IMR-90 (cell line): Measurements from ENCODE around the gene ARHGDIA. TPM values are rescaled to one million over a fixed set of nuclear protein-coding genes. Genes with fewer than 3 reads are reported as not detected.

ENCODE experiments used
- ATAC-seq: fragments of 200-7000 bp; cut with Tn5 transposase; 2 replicates; pipeline ENCODE4 v1.9.1; 2020; ENCODE audit warnings: low read depth, mild to moderate bottlenecking, moderate library complexity
- BruUV-seq: library from RNA; stranded (reverse); fragments of 400-500 nt; replicated peaks from 2 replicates; lab custom pipeline; 2021; lab: Mats Ljungman, UMichigan
- CTCF ChIA-PET: fragments of 300-600 bp; formaldehyde crosslinking; extraction: SDS; loops from one replicate; lab custom pipeline; 2021; ENCODE audit warnings: antibody characterized with exemption; lab: Yijun Ruan, JAX
- POLR2A ChIA-PET: fragments of 300-600 bp; sonication (Branson Sonifier 250); formaldehyde crosslinking; loops from one replicate; lab custom pipeline; 2022; ENCODE audit warnings: antibody characterized with exemption; ENCODE audit not compliant: unreplicated experiment; lab: Charles Lee
- DNase-seq: peaks from one replicate; pipeline ENCODE4 v3.0.0; 2013
- H2AFZ ChIP-seq: replicated peaks from 2 replicates; pipeline ENCODE3; 2013; ENCODE audit warnings: low read length, mild to moderate bottlenecking; ENCODE audit not compliant: poor library complexity
- H2AK5ac ChIP-seq: 2 replicates; pipeline ENCODE4 v1.6.1; 2013; ENCODE audit warnings: low read depth, low read length, inconsistent platforms
- H2AK9ac ChIP-seq: replicated peaks from 2 replicates; pipeline ENCODE3; 2013; ENCODE audit warnings: mild to moderate bottlenecking, low read depth, low read length, moderate library complexity; ENCODE audit not compliant: poor library complexity
- H2BK120ac ChIP-seq: 2 replicates; pipeline ENCODE4 v1.6.1; 2013; ENCODE audit warnings: low read depth, low read length, inconsistent platforms
- H2BK15ac ChIP-seq: 3 replicates; pipeline ENCODE4 v1.6.1; 2013; ENCODE audit warnings: low read depth, low read length, inconsistent platforms
- H2BK20ac ChIP-seq: 2 replicates; pipeline ENCODE4 v1.6.1; 2013; ENCODE audit warnings: low read depth, mild to moderate bottlenecking, inconsistent platforms, low read length, moderate library complexity
- H2BK5ac ChIP-seq: 2 replicates; pipeline ENCODE4 v1.6.1; 2013; ENCODE audit warnings: mild to moderate bottlenecking, low read depth, low read length, inconsistent platforms; ENCODE audit not compliant: poor library complexity, severe bottlenecking
- H3K14ac ChIP-seq: replicated peaks from 2 replicates; pipeline ENCODE4 v1.6.1; 2013; ENCODE audit warnings: low read depth, low read length, inconsistent platforms
- H3K18ac ChIP-seq: 2 replicates; pipeline ENCODE4 v1.6.1; 2013; ENCODE audit warnings: low read depth, low read length, control low read depth
- H3K23ac ChIP-seq: 2 replicates; pipeline ENCODE4 v1.6.1; 2013; ENCODE audit warnings: low read depth, low read length, inconsistent platforms
- H3K27ac ChIP-seq: 2 replicates; pipeline ENCODE4 v1.5.1; 2013; ENCODE audit warnings: mild to moderate bottlenecking, control low read depth, low read length; ENCODE audit not compliant: insufficient read depth
- H3K27me3 ChIP-seq: 2 replicates; pipeline ENCODE4 v1.6.1; 2013; ENCODE audit warnings: low read length; ENCODE audit not compliant: control insufficient read depth, insufficient read depth
- H3K36me3 ChIP-seq: 2 replicates; pipeline ENCODE4 v1.6.1; 2013; ENCODE audit warnings: low read length, mixed read lengths; ENCODE audit not compliant: control insufficient read depth, insufficient read depth
- H3K4ac ChIP-seq: 2 replicates; pipeline ENCODE4 v1.6.1; 2013; ENCODE audit warnings: low read depth, low read length, inconsistent platforms
- H3K4me1 ChIP-seq: 2 replicates; pipeline ENCODE4 v1.6.1; 2013; ENCODE audit warnings: low read length, mixed read lengths; ENCODE audit not compliant: control insufficient read depth, insufficient read depth
- H3K4me2 ChIP-seq: 2 replicates; pipeline ENCODE4 v1.6.1; 2013; ENCODE audit warnings: low read depth, mild to moderate bottlenecking, control low read depth, low read length, moderate library complexity
- H3K4me3 ChIP-seq: 2 replicates; pipeline ENCODE4 v1.5.1; 2013; ENCODE audit warnings: low read depth, mild to moderate bottlenecking, control low read depth, low read length, moderate library complexity; ENCODE audit not compliant: insufficient read depth
- H3K56ac ChIP-seq: 2 replicates; pipeline ENCODE4 v1.6.1; 2013; ENCODE audit warnings: low read length, inconsistent platforms; ENCODE audit not compliant: insufficient read depth; ENCODE audit errors: extremely low read depth
- H3K79me1 ChIP-seq, 2 experiments: 2 replicates each; pipeline ENCODE4 v1.6.1; 2013; ENCODE audit warnings: low read length in 2 of 2, inconsistent platforms in 1 of 2, low read depth in 1 of 2
- H3K9ac ChIP-seq: 2 replicates; pipeline ENCODE4 v1.6.1; 2013; ENCODE audit warnings: low read depth, low read length, control low read depth
- H3K9me1 ChIP-seq: 2 replicates; pipeline ENCODE4 v1.6.1; 2013; ENCODE audit warnings: low read length, inconsistent platforms; ENCODE audit not compliant: insufficient read depth
- H3K9me3 ChIP-seq: 2 replicates; pipeline ENCODE4 v1.6.1; 2013; ENCODE audit warnings: low read length; ENCODE audit not compliant: control insufficient read depth, insufficient read depth
- H4K20me1 ChIP-seq: 2 replicates; pipeline ENCODE4 v1.6.1; 2013; ENCODE audit warnings: low read length, inconsistent platforms; ENCODE audit not compliant: insufficient read depth
- H4K5ac ChIP-seq: 2 replicates; pipeline ENCODE4 v1.6.1; 2013; ENCODE audit warnings: mild to moderate bottlenecking, low read depth, low read length, control low read depth
- H4K8ac ChIP-seq, 2 experiments: 2 replicates each; pipeline ENCODE4 v1.6.1; 2013; ENCODE audit warnings: low read depth in 2 of 2, low read length in 2 of 2, control low read depth in 1 of 2, inconsistent platforms in 1 of 2
- H4K91ac ChIP-seq: 2 replicates; pipeline ENCODE4 v1.6.1; 2013; ENCODE audit warnings: low read depth, low read length, inconsistent platforms; ENCODE audit not compliant: insufficient read depth
- BHLHE40 ChIP-seq: fragments of 150-350 bp; IDR thresholded peaks from 2 replicates; pipeline ENCODE4 v1.6.1; 2016; ENCODE audit warnings: mild to moderate bottlenecking, low read depth, low read length
- CEBPB ChIP-seq: IDR thresholded peaks from 2 replicates; pipeline ENCODE4 v1.6.1; 2012; ENCODE audit warnings: low read depth, low read length, improper control_type of control experiment
- CHD1 ChIP-seq: IDR thresholded peaks from 2 replicates; pipeline ENCODE4 v1.6.1; 2012; ENCODE audit warnings: low read depth, low read length, improper control_type of control experiment
- CTCF ChIP-seq: conservative IDR thresholded peaks from 2 replicates; pipeline ENCODE4 v1.5.1; 2012; ENCODE audit warnings: mild to moderate bottlenecking, low read depth, low read length, improper control_type of control experiment
- FOS ChIP-seq: fragments of 150-350 bp; IDR thresholded peaks from 2 replicates; pipeline ENCODE4 v1.6.1; 2016; ENCODE audit warnings: low read depth, low read length
- MAFK ChIP-seq: IDR thresholded peaks from 2 replicates; pipeline ENCODE4 v1.6.1; 2012; ENCODE audit warnings: low read depth, low read length, improper control_type of control experiment
- MAZ ChIP-seq: IDR thresholded peaks from 2 replicates; pipeline ENCODE4 v1.6.1; 2012; ENCODE audit warnings: low read depth, mild to moderate bottlenecking, low read length, improper control_type of control experiment, moderate library complexity, borderline replicate concordance
- MXI1 ChIP-seq: IDR thresholded peaks from 2 replicates; pipeline ENCODE4 v1.6.1; 2012; ENCODE audit warnings: low read depth, mild to moderate bottlenecking, low read length, moderate library complexity, borderline replicate concordance
- NFE2L2 ChIP-seq: fragments of 150-350 bp; IDR thresholded peaks from 2 replicates; pipeline ENCODE4 v1.6.1; 2016; ENCODE audit warnings: low read depth, mild to moderate bottlenecking, low read length
- POLR2A ChIP-seq: IDR thresholded peaks from 2 replicates; pipeline ENCODE4 v1.6.1; 2012; ENCODE audit warnings: mild to moderate bottlenecking, low read depth, low read length
- RAD21 ChIP-seq: IDR thresholded peaks from 2 replicates; pipeline ENCODE4 v1.6.1; 2012; ENCODE audit warnings: low read length, improper control_type of control experiment
- RCOR1 ChIP-seq: IDR thresholded peaks from 2 replicates; pipeline ENCODE4 v1.6.1; 2012; ENCODE audit warnings: mild to moderate bottlenecking, low read length, improper control_type of control experiment; ENCODE audit not compliant: insufficient replicate concordance
- RFX5 ChIP-seq: IDR thresholded peaks from 2 replicates; pipeline ENCODE4 v1.8.0; 2012; ENCODE audit warnings: low read depth, mild to moderate bottlenecking, low read length, moderate library complexity
- SMC3 ChIP-seq: fragments of 150-350 bp; IDR thresholded peaks from 2 replicates; pipeline ENCODE4 v1.6.1; 2016; ENCODE audit warnings: low read depth, mild to moderate bottlenecking, antibody characterized with exemption, low read length, moderate library complexity
- USF2 ChIP-seq: fragments of 150-350 bp; IDR thresholded peaks from 2 replicates; pipeline ENCODE4 v1.6.1; 2017; ENCODE audit warnings: mild to moderate bottlenecking, antibody characterized with exemption, low read length, low read depth
- WGBS, 2 experiments: methylation state at CpG; one replicate each; pipeline versions ENCODE4 v1.1.5 to v1.1.7; 2013; ENCODE audit warnings: missing lambda C conversion rate in 2 of 2; ENCODE audit not compliant: insufficient read length in 1 of 2; ENCODE audit errors: extremely low coverage in 2 of 2; 5-methylcytosine and 5-hydroxymethylcytosine counted together
- dilution Hi-C: fragments of 300-500 bp; cut with HindIII; formaldehyde crosslinking; loops from one replicate; pipeline ENCODE4 v1.14.3; 2018; ENCODE audit warnings: low sequenced_read_pairs; ENCODE audit not compliant: unreplicated experiment
- in situ Hi-C: fragments of 300-500 bp; cut with MboI; formaldehyde crosslinking; loops from 3 replicates; pipeline ENCODE4 v1.14.3; 2019; ENCODE audit warnings: low sequenced_read_pairs, inconsistent platforms, mixed read lengths
- intact Hi-C: fragments of 100-400 bp; cut with micrococcal nuclease; formaldehyde crosslinking; loops from 2 replicates; pipeline ENCODE4 v1.10.0; 2022
- polyA plus RNA-seq, 3 experiments: library from polyadenylated mRNA; depleted of rRNA; stranded (reverse); fragments of >200 nt; gene quantifications; 2 replicates each; pipeline ENCODE4 v1.2.3, GENCODE V29; 2012; ENCODE audit warnings: low replicate concordance in 1 of 3
- total RNA-seq: library from RNA; depleted of rRNA; stranded (reverse); fragments of >200 nt; gene quantifications from 2 replicates; pipeline ENCODE4 v1.2.3, GENCODE V29; 2012

The ARHGDIA gene
- total and polyA plus RNA-seq, 2 of the 4 experiments (the other 2 are of a cell fraction): 62.7 to 362 TPM

DNA sequence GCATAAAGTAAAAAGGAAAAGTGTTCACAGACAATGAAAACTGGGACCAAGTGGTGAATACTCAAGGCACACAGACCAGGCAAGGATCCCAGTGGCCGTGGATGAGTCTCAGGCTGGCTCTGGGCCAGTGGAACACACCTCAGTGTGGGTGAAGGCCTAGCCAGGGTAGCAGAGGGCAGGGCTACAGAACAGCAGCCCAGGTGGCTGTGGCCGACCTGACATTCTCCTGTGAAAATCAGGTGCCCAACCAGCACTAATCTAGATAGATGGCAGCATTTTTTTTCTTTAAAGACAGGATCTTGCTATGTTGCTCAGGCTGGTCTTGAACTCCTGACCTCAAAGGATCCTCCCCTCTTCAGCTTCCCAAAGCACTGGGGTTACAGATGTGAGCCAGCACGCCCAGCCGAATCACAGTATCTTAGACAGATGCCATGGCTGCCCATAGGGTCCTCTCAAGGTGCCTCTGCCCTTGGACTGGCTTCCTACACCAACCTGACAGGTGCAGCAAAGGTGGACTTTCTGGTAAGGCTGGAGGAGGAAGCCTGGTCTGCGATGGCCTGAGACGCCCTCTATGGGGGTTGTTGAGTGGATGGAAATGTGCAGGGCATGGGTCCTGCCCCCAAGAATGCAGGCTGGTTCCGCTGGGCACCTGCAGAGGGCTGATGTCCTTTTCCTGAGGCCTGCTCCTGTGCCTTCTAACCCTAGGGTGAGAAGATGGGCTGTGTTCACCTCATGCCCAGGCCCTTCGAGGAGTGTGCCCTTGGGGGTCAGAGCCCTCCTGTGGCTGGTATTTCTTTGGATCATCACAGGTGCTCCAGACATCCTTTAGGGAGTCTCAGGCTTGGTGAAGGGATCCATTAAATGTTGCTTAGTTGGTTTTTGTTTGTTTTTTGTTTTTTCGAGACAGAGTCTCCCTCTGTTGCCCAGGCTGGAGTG, 7.0 kb downstream of the ARHGDIA start:
- Histone ChIP-seq H4K8ac (no peak overlapping the region), H3K27me3 (no peaks in the 10 kb centered on the region), H2AK9ac (peak overlapping the region; percentile 70), H4K20me1 (peaks cover 48% of the 10 kb centered on the region), H3K9ac (no peak overlapping the region), H2BK5ac (no peak overlapping the region), H4K91ac (no peak overlapping the region), H3K18ac (no peak overlapping the region), H3K9me3 (no peaks in the 10 kb centered on the region), H3K4me1 (peaks cover 27% of the 10 kb centered on the region), H2AFZ (peak overlapping the region; percentile 8), H2BK15ac (no peak overlapping the region), H3K4me3 (no peak overlapping the region), H3K36me3 (peaks cover 38% of the 10 kb centered on the region), H4K5ac (no peak overlapping the region), H3K4me2 (no peak overlapping the region), H3K23ac (0 out of 2 replicates have a peak overlapping the region, but pooled peaks have one; percentile 24), H3K56ac (no peak overlapping the region), H2BK120ac (no peak overlapping the region), H3K79me1 (peaks cover 17 to 80% of the 10 kb centered on the region in 2 experiments; a peak in 3 of 4 replicates), H3K27ac (no peak overlapping the region), H3K4ac (no peak overlapping the region), H2BK20ac (no peak overlapping the region), H3K14ac (no peak overlapping the region), H2AK5ac (no peak overlapping the region), H3K9me1 (peaks cover 11% of the 10 kb centered on the region)
- ChIA-PET CTCF (no interaction called here), POLR2A (no interaction called here)
- in situ Hi-C loops: no loop called here
- ATAC-seq (no peak), DNase-seq (no peak)
- intact Hi-C loops: no loop called here
- BruUV-seq: no TSS peak
- WGBS, 2 experiments: 81% methylated on average over 5 of the region's 9 CpGs; no CpG with 5 or more reads in 1 of the 2 experiments
- dilution Hi-C loops: no loop called here
- TF ChIP-seq USF2: no peak
- TF ChIP-seq CTCF: no peak
- no peak for TF ChIP-seq NFE2L2
- no peak for TF ChIP-seq MAFK
- TF ChIP-seq RCOR1: no peak
- no peak for TF ChIP-seq BHLHE40
- no peak for TF ChIP-seq CHD1
- no peak for TF ChIP-seq POLR2A
- TF ChIP-seq MAZ: no peak
- no peak for TF ChIP-seq MXI1
- TF ChIP-seq FOS: no peak
- no peak for TF ChIP-seq RAD21
- TF ChIP-seq RFX5: no peak
- TF ChIP-seq SMC3: no peak
- TF ChIP-seq CEBPB: no peak
